KMS-11 (cell line): ENCODE measurements around the gene OSBPL7.

Source experiments
- H2AFZ ChIP-seq: fragments of 200-600 bp; sonication (generic); 2 replicates; pipeline ENCODE4 v1.6.1; 2016; ENCODE audit warnings: antibody characterized with exemption, mixed run types, low read depth
- H3K27ac ChIP-seq: fragments of 200-600 bp; sonication (generic); 2 replicates; pipeline ENCODE4 v1.6.1; 2016; ENCODE audit warnings: mild to moderate bottlenecking, mixed run types
- H3K27me3 ChIP-seq: fragments of 200-600 bp; sonication (generic); 2 replicates; pipeline ENCODE4 v1.6.1; 2017; ENCODE audit warnings: mild to moderate bottlenecking, low read depth, mixed run types, moderate library complexity; ENCODE audit not compliant: insufficient read depth
- H3K36me3 ChIP-seq: fragments of 200-600 bp; sonication (generic); 2 replicates; pipeline ENCODE4 v1.6.1; 2017; ENCODE audit warnings: mild to moderate bottlenecking, mixed run types; ENCODE audit not compliant: insufficient read depth
- H3K4me1 ChIP-seq: fragments of 200-600 bp; sonication (generic); 2 replicates; pipeline ENCODE4 v1.6.1; 2016; ENCODE audit warnings: mild to moderate bottlenecking, low read depth, mixed run types; ENCODE audit not compliant: poor library complexity, severe bottlenecking
- H3K4me2 ChIP-seq: fragments of 200-600 bp; sonication (generic); 2 replicates; pipeline ENCODE4 v1.7.0; 2016; ENCODE audit warnings: mild to moderate bottlenecking, mixed run types
- H3K4me3 ChIP-seq: fragments of 200-600 bp; sonication (generic); IDR thresholded peaks from 2 replicates; pipeline ENCODE4 v1.6.1; 2017; ENCODE audit warnings: low read depth, low read length, mixed read lengths; ENCODE audit not compliant: insufficient read depth
- H3K79me2 ChIP-seq: fragments of 200-600 bp; sonication (generic); 2 replicates; pipeline ENCODE4 v1.6.1; 2016; ENCODE audit warnings: low read depth, mixed run types; ENCODE audit not compliant: insufficient read depth
- H3K9ac ChIP-seq: fragments of 200-600 bp; sonication (generic); 2 replicates; pipeline ENCODE4 v1.6.1; 2016; ENCODE audit warnings: mild to moderate bottlenecking, mixed run types
- H4K20me1 ChIP-seq: fragments of 200-600 bp; sonication (generic); 2 replicates; pipeline ENCODE4 v1.6.1; 2016; ENCODE audit warnings: mild to moderate bottlenecking, mixed run types; ENCODE audit not compliant: insufficient read depth
- TF ChIP-seq, protein P1 (sequence below): fragments of 200-600 bp; sonication (generic); conservative IDR thresholded peaks from 2 replicates; pipeline ENCODE4 v1.6.1; 2017; ENCODE audit warnings: low read depth, mild to moderate bottlenecking, antibody characterized with exemption, low read length, moderate library complexity, mixed read lengths

Gene OSBPL7

DNA sequence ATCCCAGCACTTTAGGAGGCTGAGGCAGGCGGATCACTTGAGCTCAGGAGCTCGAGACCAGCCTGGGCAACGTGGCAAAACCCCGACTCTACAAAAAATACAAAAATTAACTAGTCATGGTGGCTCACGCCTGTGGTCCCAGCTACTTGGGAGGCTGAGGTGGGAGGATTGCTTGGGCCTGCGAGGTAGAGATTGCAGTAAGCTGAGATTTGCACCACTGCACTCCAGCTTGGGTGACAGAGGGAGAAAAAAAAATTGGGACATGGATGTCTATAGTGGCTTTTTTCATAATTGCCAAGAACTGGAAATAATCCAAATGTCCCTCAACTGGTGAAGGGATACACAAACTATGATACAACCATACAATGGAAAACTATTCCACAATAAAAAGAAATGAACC lies 28.6 kb downstream of the OSBPL7 start:
- TF ChIP-seq, protein P1, sequence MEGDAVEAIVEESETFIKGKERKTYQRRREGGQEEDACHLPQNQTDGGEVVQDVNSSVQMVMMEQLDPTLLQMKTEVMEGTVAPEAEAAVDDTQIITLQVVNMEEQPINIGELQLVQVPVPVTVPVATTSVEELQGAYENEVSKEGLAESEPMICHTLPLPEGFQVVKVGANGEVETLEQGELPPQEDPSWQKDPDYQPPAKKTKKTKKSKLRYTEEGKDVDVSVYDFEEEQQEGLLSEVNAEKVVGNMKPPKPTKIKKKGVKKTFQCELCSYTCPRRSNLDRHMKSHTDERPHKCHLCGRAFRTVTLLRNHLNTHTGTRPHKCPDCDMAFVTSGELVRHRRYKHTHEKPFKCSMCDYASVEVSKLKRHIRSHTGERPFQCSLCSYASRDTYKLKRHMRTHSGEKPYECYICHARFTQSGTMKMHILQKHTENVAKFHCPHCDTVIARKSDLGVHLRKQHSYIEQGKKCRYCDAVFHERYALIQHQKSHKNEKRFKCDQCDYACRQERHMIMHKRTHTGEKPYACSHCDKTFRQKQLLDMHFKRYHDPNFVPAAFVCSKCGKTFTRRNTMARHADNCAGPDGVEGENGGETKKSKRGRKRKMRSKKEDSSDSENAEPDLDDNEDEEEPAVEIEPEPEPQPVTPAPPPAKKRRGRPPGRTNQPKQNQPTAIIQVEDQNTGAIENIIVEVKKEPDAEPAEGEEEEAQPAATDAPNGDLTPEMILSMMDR, result no peak
- no peak overlapping the region for H3K9ac ChIP-seq
- H3K27me3 ChIP-seq, result peaks cover 22% of the 10 kb centered on the region
- no peaks in the 10 kb centered on the region for H3K79me2 ChIP-seq
- no peak overlapping the region for H3K27ac ChIP-seq
- no peaks in the 10 kb centered on the region for H3K4me1 ChIP-seq
- H3K36me3 ChIP-seq, result no peaks in the 10 kb centered on the region
- no peak overlapping the region for H3K4me3 ChIP-seq
- H3K4me2 ChIP-seq, result no peak overlapping the region
- H4K20me1 ChIP-seq, result no peaks in the 10 kb centered on the region
- H2AFZ ChIP-seq, result no peak overlapping the region

DNA sequence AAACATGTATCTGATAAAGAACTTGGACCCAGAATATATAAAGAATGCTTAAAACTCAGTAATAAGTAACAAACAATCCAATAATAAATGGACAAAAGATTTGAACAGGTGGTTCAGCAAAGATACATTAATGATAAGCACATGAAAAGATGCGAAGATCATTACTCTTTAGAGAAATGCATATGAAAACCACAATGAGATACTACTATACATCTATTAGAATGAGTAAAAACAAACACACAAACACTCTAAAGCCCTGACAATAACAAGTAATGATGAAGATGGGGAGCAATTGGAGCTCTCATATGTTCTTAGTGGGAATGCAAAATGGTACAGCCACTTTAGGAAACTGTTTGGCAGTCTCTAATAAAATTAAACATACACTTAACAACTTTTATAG lies 29.1 kb downstream of the OSBPL7 start:
- no peaks in the 10 kb centered on the region for H3K79me2 ChIP-seq
- no peak overlapping the region for H3K4me3 ChIP-seq
- no peak overlapping the region for H3K4me2 ChIP-seq
- H3K27ac ChIP-seq, result no peak overlapping the region
- H3K9ac ChIP-seq, result no peak overlapping the region
- peaks cover 20% of the 10 kb centered on the region for H3K27me3 ChIP-seq
- H4K20me1 ChIP-seq, result no peaks in the 10 kb centered on the region
- no peak overlapping the region for H2AFZ ChIP-seq
- H3K4me1 ChIP-seq, result no peaks in the 10 kb centered on the region
- H3K36me3 ChIP-seq, result no peaks in the 10 kb centered on the region
- TF ChIP-seq, protein P1, result no peak

GRCh38 chr17:47791025-47791424 lies 30.6 kb downstream of the OSBPL7 start:
- Histone ChIP-seq H3K27me3 (peaks cover 20% of the 10 kb centered on the region), H3K9ac (no peak overlapping the region), H3K4me2 (no peak overlapping the region), H2AFZ (no peak overlapping the region), H3K79me2 (no peaks in the 10 kb centered on the region), H3K27ac (no peak overlapping the region), H4K20me1 (no peaks in the 10 kb centered on the region), H3K36me3 (no peaks in the 10 kb centered on the region), H3K4me3 (no peak overlapping the region), H3K4me1 (no peaks in the 10 kb centered on the region)
- TF ChIP-seq, protein P1, result no peak

DNA sequence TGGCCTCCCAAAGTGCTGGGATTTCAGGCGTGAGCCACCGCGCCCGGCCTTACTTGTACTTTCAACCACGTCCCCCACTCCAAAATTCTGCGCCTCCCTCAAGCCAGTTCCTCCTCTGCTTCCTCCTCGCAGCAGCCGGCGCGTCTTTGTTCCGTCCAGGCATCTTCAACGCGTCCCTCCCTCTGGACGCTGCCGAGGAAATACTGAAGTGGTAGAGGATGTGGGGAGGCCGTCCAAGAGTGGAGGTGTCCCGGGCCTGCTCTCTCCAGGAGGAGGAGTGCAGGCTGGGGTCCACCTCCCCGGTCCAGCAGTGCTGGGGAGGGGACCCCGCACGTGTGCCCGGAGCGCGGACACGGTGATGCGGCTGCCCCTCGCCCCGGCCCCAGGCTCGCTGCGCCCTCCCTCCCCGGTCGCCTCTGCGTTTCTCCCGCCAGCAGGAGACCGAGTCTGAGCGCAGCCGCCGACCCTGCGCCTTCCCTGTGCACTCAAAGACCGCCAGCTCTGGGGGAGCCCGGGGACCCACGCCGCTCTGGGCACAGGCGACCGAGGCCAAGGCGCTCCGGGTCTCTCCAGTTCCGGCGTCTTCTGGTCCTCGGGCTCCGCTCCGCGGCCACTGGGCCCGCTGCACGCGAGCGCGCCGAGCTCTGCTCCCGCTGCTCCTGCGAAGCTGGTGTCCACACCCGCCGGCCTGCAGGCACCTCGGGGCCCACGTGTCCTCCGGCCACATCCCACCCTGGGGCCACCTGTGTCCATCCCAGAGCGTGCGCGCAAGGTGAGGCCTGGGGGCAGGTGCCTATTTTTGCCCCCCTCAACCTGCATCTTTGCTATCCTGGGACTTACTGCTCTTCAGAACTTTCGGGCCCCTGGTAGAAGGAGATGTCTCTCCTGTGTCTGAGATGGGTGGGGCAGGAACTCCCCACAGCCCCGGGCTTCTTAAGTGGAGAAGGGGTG lies 31.7 kb downstream of the OSBPL7 start:
- H3K4me1 ChIP-seq, result no peaks in the 10 kb centered on the region
- H4K20me1 ChIP-seq, result no peaks in the 10 kb centered on the region
- TF ChIP-seq, protein P1, result no peak
- no peak overlapping the region for H3K9ac ChIP-seq
- no peak overlapping the region for H3K4me2 ChIP-seq
- H3K4me3 ChIP-seq, result no peak overlapping the region
- peaks cover 14% of the 10 kb centered on the region; the same call in 1 of the 2 replicates for H3K27me3 ChIP-seq
- H3K27ac ChIP-seq, result no peak overlapping the region
- no peak overlapping the region for H2AFZ ChIP-seq
- no peaks in the 10 kb centered on the region for H3K36me3 ChIP-seq
- H3K79me2 ChIP-seq, result no peaks in the 10 kb centered on the region
